Measurements from ENCODE around the gene GRIK4. TPM values are rescaled to one million over a fixed set of nuclear protein-coding genes. Genes with fewer than 3 reads are reported as not detected.

The GRIK4 gene
- total and polyA plus RNA-seq, 8 donors, result 0.76 to 10.1 (median 7.7) TPM

DNA sequence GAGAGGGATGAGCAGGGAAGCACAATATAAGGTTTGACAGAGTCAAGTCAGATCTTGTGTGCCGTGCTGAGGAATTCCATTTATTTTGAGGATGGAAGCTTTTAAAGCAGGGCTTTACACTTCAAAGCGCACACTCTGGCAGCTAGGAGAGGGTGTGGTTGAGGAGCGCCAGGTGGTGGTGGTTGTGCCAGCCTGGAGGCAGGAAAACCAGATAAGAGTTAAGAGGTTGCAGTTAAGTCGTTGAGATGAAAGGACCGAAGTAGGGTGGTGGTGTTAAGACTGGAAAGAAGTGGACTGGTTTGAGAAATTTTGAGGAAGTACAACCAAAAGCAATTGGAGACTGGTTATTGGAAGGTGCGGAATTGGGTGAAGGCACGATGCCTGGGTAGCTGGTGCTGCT, 280.8 kb downstream of the GRIK4 start:
- no peak overlapping the region for H3K27ac ChIP-seq
- intact Hi-C loops (cut with DNase I), result loop anchor here in 1 of 2 donors (10.0 kb wide), 1 partner anchor 268 kb away; no protein-coding TSS in a partner anchor
- ATAC-seq (peak; percentile 75), DNase-seq (no peak)
- no peaks in the 10 kb centered on the region for H3K36me3 ChIP-seq
- H3K9me3 ChIP-seq, result peaks cover 0 to 2% of the 10 kb centered on the region in 2 donors
- peaks cover 0 to 3% of the 10 kb centered on the region in 2 donors for H3K27me3 ChIP-seq
- TF ChIP-seq, protein P1, sequence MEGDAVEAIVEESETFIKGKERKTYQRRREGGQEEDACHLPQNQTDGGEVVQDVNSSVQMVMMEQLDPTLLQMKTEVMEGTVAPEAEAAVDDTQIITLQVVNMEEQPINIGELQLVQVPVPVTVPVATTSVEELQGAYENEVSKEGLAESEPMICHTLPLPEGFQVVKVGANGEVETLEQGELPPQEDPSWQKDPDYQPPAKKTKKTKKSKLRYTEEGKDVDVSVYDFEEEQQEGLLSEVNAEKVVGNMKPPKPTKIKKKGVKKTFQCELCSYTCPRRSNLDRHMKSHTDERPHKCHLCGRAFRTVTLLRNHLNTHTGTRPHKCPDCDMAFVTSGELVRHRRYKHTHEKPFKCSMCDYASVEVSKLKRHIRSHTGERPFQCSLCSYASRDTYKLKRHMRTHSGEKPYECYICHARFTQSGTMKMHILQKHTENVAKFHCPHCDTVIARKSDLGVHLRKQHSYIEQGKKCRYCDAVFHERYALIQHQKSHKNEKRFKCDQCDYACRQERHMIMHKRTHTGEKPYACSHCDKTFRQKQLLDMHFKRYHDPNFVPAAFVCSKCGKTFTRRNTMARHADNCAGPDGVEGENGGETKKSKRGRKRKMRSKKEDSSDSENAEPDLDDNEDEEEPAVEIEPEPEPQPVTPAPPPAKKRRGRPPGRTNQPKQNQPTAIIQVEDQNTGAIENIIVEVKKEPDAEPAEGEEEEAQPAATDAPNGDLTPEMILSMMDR (IDR thresholded peaks at IDR 0.05), result no peak
- no peak overlapping the region for H3K4me3 ChIP-seq
- H3K4me1 ChIP-seq, result no peaks in the 10 kb centered on the region

DNA sequence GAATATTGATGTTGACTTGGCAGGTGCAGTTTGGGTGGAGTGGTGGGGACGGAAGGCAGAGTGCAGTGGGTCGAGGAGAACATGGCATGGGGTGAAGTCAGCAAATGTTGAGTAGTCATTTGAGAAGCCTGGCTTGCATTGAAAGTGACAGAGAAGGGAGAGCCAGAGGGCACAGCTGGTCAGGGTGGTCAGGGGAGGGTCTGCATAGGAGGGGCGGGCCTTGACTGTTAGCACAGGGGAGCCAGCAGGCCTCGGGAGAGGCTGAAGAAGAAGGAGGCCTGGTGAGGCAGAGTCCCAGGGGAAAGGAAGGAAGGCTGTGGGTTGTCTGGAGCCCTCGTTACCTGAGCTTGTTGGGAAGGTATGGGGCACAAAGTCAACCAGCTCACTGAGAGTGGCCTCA, 281.6 kb downstream of the GRIK4 start:
- H3K36me3 ChIP-seq, result no peaks in the 10 kb centered on the region
- H3K27me3 ChIP-seq, result peaks cover 0 to 3% of the 10 kb centered on the region in 2 donors
- H3K9me3 ChIP-seq, result peaks cover 0 to 2% of the 10 kb centered on the region in 2 donors
- TF ChIP-seq, protein P1 (IDR thresholded peaks at IDR 0.05), result no peak
- ATAC-seq (no peak), DNase-seq (no peak)
- intact Hi-C loops (cut with DNase I), result loop anchor here in 1 of 2 donors (10.0 kb wide), 1 partner anchor 268 kb away; no protein-coding TSS in a partner anchor
- no peaks in the 10 kb centered on the region for H3K4me1 ChIP-seq
- H3K27ac ChIP-seq, result no peak overlapping the region
- H3K4me3 ChIP-seq, result no peak overlapping the region

DNA sequence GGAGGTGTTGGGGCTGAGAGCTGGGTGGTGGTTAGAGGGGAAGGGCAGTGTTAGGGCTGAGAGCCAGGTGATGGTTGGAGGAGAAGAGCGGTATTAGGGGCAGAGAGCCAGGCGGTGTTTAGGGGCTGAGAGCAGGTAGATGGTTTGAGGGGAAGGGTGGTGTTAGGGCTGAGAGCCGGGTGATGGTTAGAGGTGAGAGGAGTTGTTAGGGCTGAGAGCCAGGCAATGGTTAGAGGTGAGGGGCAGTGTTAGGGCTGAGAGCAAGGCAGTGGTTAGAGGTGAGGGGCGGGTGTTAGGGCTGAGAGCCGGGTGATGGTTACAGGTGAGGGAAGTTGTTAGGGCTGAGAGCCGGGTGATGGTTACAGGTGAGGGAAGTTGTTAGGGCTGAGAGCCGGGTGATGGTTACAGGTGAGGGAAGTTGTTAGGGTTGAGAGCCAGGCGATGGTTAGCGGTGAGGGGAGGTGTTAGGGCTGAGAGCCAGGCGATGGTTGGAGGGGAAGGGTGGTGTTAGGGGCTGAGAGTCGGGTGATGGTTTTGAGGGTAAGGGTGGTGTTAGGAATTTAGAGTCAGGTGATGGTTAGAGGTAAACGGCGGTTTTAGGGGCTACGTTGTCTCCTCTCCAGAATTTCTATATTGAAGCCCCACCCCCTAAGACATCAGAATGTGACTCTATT, 282.4 kb downstream of the GRIK4 start:
- intact Hi-C loops (cut with DNase I), result loop anchor here in 1 of 2 donors (10.0 kb wide), 1 partner anchor 269 kb away; no protein-coding TSS in a partner anchor
- no peak for ATAC-seq
- TF ChIP-seq, protein P1 (IDR thresholded peaks at IDR 0.05), result no peak
- Histone ChIP-seq H3K4me1 (no peaks in the 10 kb centered on the region), H3K27ac (no peak overlapping the region), H3K4me3 (no peak overlapping the region), H3K27me3 (peaks cover 0 to 3% of the 10 kb centered on the region in 2 donors), H3K36me3 (no peaks in the 10 kb centered on the region), H3K9me3 (peaks cover 0 to 2% of the 10 kb centered on the region in 2 donors)
- no peak for DNase-seq

DNA sequence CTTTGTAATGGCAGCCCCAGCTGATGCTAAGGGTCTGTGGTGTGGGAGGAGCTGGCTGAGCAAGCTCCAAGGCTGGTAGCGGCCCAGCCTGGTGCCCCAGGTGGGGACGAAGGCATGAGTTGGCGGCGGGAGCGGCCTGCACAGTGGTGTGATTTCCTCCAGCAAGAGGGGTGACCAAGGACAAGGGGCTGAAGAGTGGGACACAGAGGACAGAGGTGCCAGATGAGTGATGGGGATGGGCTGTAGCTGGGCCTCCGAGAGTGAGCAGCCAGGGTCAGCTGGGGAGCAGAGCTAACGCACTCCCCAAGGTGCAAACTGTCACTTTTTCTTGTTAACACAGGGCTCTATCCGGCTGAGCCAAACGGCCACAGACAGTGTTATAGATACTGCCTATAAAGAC, 283.2 kb downstream of the GRIK4 start:
- Histone ChIP-seq H3K36me3 (no peaks in the 10 kb centered on the region), H3K9me3 (peaks cover 0 to 2% of the 10 kb centered on the region in 2 donors), H3K4me3 (no peak overlapping the region), H3K4me1 (no peaks in the 10 kb centered on the region), H3K27me3 (peaks cover 0 to 3% of the 10 kb centered on the region in 2 donors), H3K27ac (no peak overlapping the region)
- ATAC-seq (no peak), DNase-seq (no peak)
- TF ChIP-seq, protein P1 (IDR thresholded peaks at IDR 0.05), result no peak
- intact Hi-C loops (cut with DNase I), result loop anchor here in 1 of 2 donors (10.0 kb wide), 1 partner anchor 270 kb away; no protein-coding TSS in a partner anchor

DNA sequence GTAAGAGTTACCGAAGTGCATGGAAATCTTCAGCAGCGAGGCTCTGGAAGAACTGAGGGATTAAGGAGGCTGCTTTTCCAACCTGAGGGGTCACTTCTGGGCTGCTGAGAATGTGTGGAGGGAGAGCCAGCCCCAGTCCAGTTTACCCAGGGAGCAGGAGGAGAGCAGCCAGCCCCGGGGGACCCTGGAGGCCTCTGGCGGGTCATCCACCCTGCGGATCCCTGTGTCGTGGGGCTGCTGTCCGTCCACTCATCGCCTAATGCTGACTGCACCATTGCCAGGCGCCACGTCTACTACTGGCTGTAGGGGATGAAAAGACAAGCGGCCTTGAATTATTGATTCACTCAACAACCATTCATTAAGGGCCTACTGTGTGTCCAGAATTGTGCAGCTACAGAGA, 283.6 kb downstream of the GRIK4 start:
- no peak overlapping the region for H3K4me3 ChIP-seq
- H3K9me3 ChIP-seq, result peaks cover 0 to 2% of the 10 kb centered on the region in 2 donors
- no peak for DNase-seq
- H3K36me3 ChIP-seq, result no peaks in the 10 kb centered on the region
- peaks cover 0 to 3% of the 10 kb centered on the region in 2 donors for H3K27me3 ChIP-seq
- ATAC-seq, result no peak
- TF ChIP-seq, protein P1 (IDR thresholded peaks at IDR 0.05), result no peak
- no peaks in the 10 kb centered on the region for H3K4me1 ChIP-seq
- intact Hi-C loops (cut with DNase I), result loop anchor here in 1 of 2 donors (10.0 kb wide), 1 partner anchor 270 kb away; no protein-coding TSS in a partner anchor
- H3K27ac ChIP-seq, result no peak overlapping the region
